Fibroblast of lung (primary cell): ENCODE results near the gene ATP13A4. TPM values are rescaled to one million over a fixed set of nuclear protein-coding genes. Genes with fewer than 3 reads are reported as not detected.

Experiments used
- DNase-seq, 2 donors: peaks; one replicate each; pipeline versions ENCODE4 v3.0.0 to v3.0.0-alpha.2; 2010; ENCODE audit warnings: low read depth in 2 of 2
- H2AFZ ChIP-seq: 2 replicates; pipeline ENCODE4 v1.5.1; 2012; ENCODE audit warnings: low read length, control low read depth, inconsistent platforms
- H3K27ac ChIP-seq: 2 replicates; pipeline ENCODE4 v1.5.1; 2011; ENCODE audit warnings: low read length, control low read depth; ENCODE audit not compliant: insufficient read depth
- H3K27me3 ChIP-seq: 2 replicates; pipeline ENCODE4 v1.5.1; 2011; ENCODE audit warnings: mild to moderate bottlenecking, low read length; ENCODE audit not compliant: control insufficient read depth, insufficient read depth
- H3K36me3 ChIP-seq: 2 replicates; pipeline ENCODE4 v1.5.1; 2011; ENCODE audit warnings: low read length; ENCODE audit not compliant: control insufficient read depth, insufficient read depth
- H3K4me1 ChIP-seq: 2 replicates; pipeline ENCODE4 v1.5.1; 2011; ENCODE audit warnings: low read length; ENCODE audit not compliant: control insufficient read depth, insufficient read depth; ENCODE audit errors: extremely low read depth
- H3K4me2 ChIP-seq: 2 replicates; pipeline ENCODE4 v1.5.1; 2011; ENCODE audit warnings: low read length, control low read depth; ENCODE audit not compliant: insufficient read depth; ENCODE audit errors: extremely low read depth
- H3K4me3 ChIP-seq, 4 experiments: fragments of 200-600 bp in 1 of 4; sonication (generic) in 1 of 4; replicated peaks in 1 of 4; 2 replicates each; pipeline ENCODE4 v1.5.1; 2011 to 2016; ENCODE audit warnings: low read length in 4 of 4, low read depth in 3 of 4, mild to moderate bottlenecking in 3 of 4, control low read depth in 2 of 4, inconsistent platforms in 1 of 4, mixed read lengths in 1 of 4; ENCODE audit not compliant: insufficient read depth in 1 of 4; ENCODE audit errors: control extremely low read depth in 1 of 4
- H3K79me2 ChIP-seq: 2 replicates; pipeline ENCODE4 v1.5.1; 2012; ENCODE audit warnings: mild to moderate bottlenecking, low read length, inconsistent platforms; ENCODE audit not compliant: control insufficient read depth, insufficient read depth
- H3K9ac ChIP-seq: 2 replicates; pipeline ENCODE4 v1.5.1; 2011; ENCODE audit warnings: mild to moderate bottlenecking, low read length, control low read depth; ENCODE audit not compliant: insufficient read depth
- H3K9me3 ChIP-seq: 2 replicates; pipeline ENCODE4 v1.5.1; 2012; ENCODE audit warnings: low read depth, low read length; ENCODE audit not compliant: control insufficient read depth, insufficient read depth
- H4K20me1 ChIP-seq: 2 replicates; pipeline ENCODE4 v1.5.1; 2011; ENCODE audit warnings: low read length; ENCODE audit not compliant: control insufficient read depth, insufficient read depth; ENCODE audit errors: extremely low read depth
- CTCF ChIP-seq, 2 donors: IDR thresholded peaks in 1 of 2; conservative IDR thresholded peaks in 1 of 2; 1 replicate in 1 of 2; 2 replicates in 1 of 2; pipeline ENCODE4 v1.5.1; 2011 to 2012; ENCODE audit warnings: low read length in 2 of 2, control low read depth in 1 of 2, inconsistent platforms in 1 of 2, low read depth in 1 of 2, mild to moderate bottlenecking in 1 of 2
- EZH2 ChIP-seq: IDR thresholded peaks from 2 replicates; pipeline ENCODE4 v1.5.1; 2012; ENCODE audit warnings: low read length, control low read depth, mild to moderate bottlenecking; ENCODE audit errors: missing control alignments
- polyA plus RNA-seq, 2 donors: library from polyadenylated mRNA; depleted of rRNA in 1 of 2; stranded (reverse) in 1 of 2; unstranded in 1 of 2; fragments of >200 nt; gene quantifications; 2 replicates each; pipeline ENCODE4 v1.2.1, GENCODE V29; 2011 to 2012; ENCODE audit warnings: missing spikeins in 1 of 2
- total RNA-seq: library from RNA; depleted of rRNA; stranded (reverse); fragments of >200 nt; gene quantifications from 2 replicates; pipeline ENCODE4 v1.2.1, GENCODE V29; 2014

ATP13A4 gene
- total and polyA plus RNA-seq, 2 donors (not counting 1 experiment from before 2014, with no cell fraction given): 0.01 to 0.33 TPM

- Histone ChIP-seq H3K4me2 (no peak overlapping the region), H3K27me3 (no peaks in the 10 kb centered on the region), H3K9ac (no peak overlapping the region), H3K27ac (no peak overlapping the region), H2AFZ (no peak overlapping the region), H3K9me3 (no peaks in the 10 kb centered on the region), H3K36me3 (no peaks in the 10 kb centered on the region), H3K4me1 (no peaks in the 10 kb centered on the region), H3K79me2 (no peaks in the 10 kb centered on the region), H3K4me3 (no peak overlapping the region), H4K20me1 (no peaks in the 10 kb centered on the region)
- no peak for TF ChIP-seq EZH2
- TF ChIP-seq CTCF (conservative IDR thresholded peaks at IDR 0.05 in 1 of 2, IDR thresholded peaks at IDR 0.05 in 1 of 2; ENCODE audit: low read depth in 1 of 2, low read length in 2 of 2): no peak
- DNase-seq: no peak
These were observed 115.3 kb downstream of the ATP13A4 start for GRCh38 chr3:193439423-193439822.

GRCh38 chr3:193418576-193419373, 135.9 kb downstream of the ATP13A4 start:
- no peak overlapping the region for H2AFZ ChIP-seq
- H3K79me2 ChIP-seq: no peaks in the 10 kb centered on the region
- no peak overlapping the region for H3K9ac ChIP-seq
- no peaks in the 10 kb centered on the region for H3K27me3 ChIP-seq
- H3K9me3 ChIP-seq: no peaks in the 10 kb centered on the region
- H4K20me1 ChIP-seq: no peaks in the 10 kb centered on the region
- no peak overlapping the region for H3K4me2 ChIP-seq
- TF ChIP-seq EZH2: no peak
- no peak for TF ChIP-seq CTCF (conservative IDR thresholded peaks at IDR 0.05 in 1 of 2, IDR thresholded peaks at IDR 0.05 in 1 of 2; ENCODE audit: low read depth in 1 of 2, low read length in 2 of 2)
- H3K4me1 ChIP-seq: no peaks in the 10 kb centered on the region
- no peak overlapping the region for H3K27ac ChIP-seq
- no peak for DNase-seq
- H3K4me3 ChIP-seq: no peak overlapping the region
- no peaks in the 10 kb centered on the region for H3K36me3 ChIP-seq

- H3K9ac ChIP-seq: no peak overlapping the region
- no peak overlapping the region for H3K4me3 ChIP-seq
- no peaks in the 10 kb centered on the region for H3K27me3 ChIP-seq
- H3K27ac ChIP-seq: no peak overlapping the region
- H3K9me3 ChIP-seq: no peaks in the 10 kb centered on the region
- DNase-seq: no peak
- H4K20me1 ChIP-seq: peaks cover 1% of the 10 kb centered on the region
- no peak overlapping the region for H2AFZ ChIP-seq
- H3K4me2 ChIP-seq: no peak overlapping the region
- H3K4me1 ChIP-seq: no peaks in the 10 kb centered on the region
- no peaks in the 10 kb centered on the region for H3K79me2 ChIP-seq
- no peaks in the 10 kb centered on the region for H3K36me3 ChIP-seq
- TF ChIP-seq EZH2: no peak
- TF ChIP-seq CTCF (conservative IDR thresholded peaks at IDR 0.05 in 1 of 2, IDR thresholded peaks at IDR 0.05 in 1 of 2; ENCODE audit: low read depth in 1 of 2, low read length in 2 of 2): no peak
These were observed 138.1 kb downstream of the ATP13A4 start for GRCh38 chr3:193416629-193417028.
